Body of pancreas (tissue), 4 donors: ENCODE data around the gene SLC37A4.

Experiments
- POLR2A ChIP-seq, 3 donors: fragments of 450-650 bp; IDR thresholded peaks; one replicate each; pipeline ENCODE4 v1.6.1; 2016; ENCODE audit warnings: antibody characterized with exemption in 3 of 3, mild to moderate bottlenecking in 2 of 3
- TF ChIP-seq, protein P1 (sequence below), 7 experiments: fragments of 450-650 bp in 4 of 7; fragments of 200-600 bp in 3 of 7; sonication (generic) in 3 of 7; IDR thresholded peaks; one replicate each; pipeline ENCODE4 v1.5.1; 2016 to 2019; ENCODE audit warnings: antibody characterized with exemption in 7 of 7

- TF ChIP-seq, protein P1, sequence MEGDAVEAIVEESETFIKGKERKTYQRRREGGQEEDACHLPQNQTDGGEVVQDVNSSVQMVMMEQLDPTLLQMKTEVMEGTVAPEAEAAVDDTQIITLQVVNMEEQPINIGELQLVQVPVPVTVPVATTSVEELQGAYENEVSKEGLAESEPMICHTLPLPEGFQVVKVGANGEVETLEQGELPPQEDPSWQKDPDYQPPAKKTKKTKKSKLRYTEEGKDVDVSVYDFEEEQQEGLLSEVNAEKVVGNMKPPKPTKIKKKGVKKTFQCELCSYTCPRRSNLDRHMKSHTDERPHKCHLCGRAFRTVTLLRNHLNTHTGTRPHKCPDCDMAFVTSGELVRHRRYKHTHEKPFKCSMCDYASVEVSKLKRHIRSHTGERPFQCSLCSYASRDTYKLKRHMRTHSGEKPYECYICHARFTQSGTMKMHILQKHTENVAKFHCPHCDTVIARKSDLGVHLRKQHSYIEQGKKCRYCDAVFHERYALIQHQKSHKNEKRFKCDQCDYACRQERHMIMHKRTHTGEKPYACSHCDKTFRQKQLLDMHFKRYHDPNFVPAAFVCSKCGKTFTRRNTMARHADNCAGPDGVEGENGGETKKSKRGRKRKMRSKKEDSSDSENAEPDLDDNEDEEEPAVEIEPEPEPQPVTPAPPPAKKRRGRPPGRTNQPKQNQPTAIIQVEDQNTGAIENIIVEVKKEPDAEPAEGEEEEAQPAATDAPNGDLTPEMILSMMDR (IDR thresholded peaks at IDR 0.05) = no peak
- no peak for TF ChIP-seq POLR2A (IDR thresholded peaks at IDR 0.05)
These were observed 698 bp downstream of the SLC37A4 start for GRCh38 chr11:119030029-119030328.
